Epithelial cell of proximal tubule (primary cell): ENCODE data around the gene UPK1B. TPM values are rescaled to one million over a fixed set of nuclear protein-coding genes. Genes with fewer than 3 reads are reported as not detected.
"Not testable (repeated sequence)": the region's sequence is repeated elsewhere in the genome, so short reads cannot be mapped to it uniquely, and the experiment has no call there.

Experiments
- DNase-seq: peaks from one replicate; pipeline ENCODE4 v3.0.0-alpha.2; 2011; ENCODE audit warnings: low read depth
- H3K4me3 ChIP-seq: 2 replicates; pipeline ENCODE4 v1.5.1; 2011; ENCODE audit warnings: low read depth, mild to moderate bottlenecking, low read length
- total RNA-seq: library from RNA; depleted of rRNA; stranded (reverse); fragments of >200 nt; gene quantifications from 2 replicates; pipeline ENCODE4 v1.2.3, GENCODE V29; 2015
- TF ChIP-seq, protein P1 (sequence below): conservative IDR thresholded peaks from 2 replicates; pipeline ENCODE4 v1.5.1; 2012; ENCODE audit warnings: low read depth, mild to moderate bottlenecking, low read length

The UPK1B gene
- total RNA-seq, 1 donor from 2014 or later, result 56.4 TPM

DNA sequence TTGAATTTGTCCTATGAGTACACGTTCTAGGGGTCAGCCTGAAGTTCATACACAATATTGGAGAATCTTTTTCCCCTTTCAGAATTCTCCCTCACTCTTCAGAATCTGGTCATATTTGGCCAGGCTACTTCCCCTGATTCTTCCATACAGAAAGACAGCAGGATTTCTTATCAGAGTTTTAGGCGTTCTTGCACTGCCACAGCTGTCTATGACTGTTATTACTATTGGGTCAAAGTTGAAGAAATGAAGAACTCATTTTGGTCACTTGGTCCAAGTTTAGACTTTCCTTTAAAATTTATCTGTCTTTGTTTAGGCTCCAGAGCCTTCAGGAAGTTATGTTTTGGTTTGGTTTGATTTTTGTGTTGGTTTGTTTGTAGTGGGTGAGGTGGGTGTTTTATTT, 15.4 kb upstream of the UPK1B start:
- DNase-seq, result no peak
- TF ChIP-seq, protein P1, sequence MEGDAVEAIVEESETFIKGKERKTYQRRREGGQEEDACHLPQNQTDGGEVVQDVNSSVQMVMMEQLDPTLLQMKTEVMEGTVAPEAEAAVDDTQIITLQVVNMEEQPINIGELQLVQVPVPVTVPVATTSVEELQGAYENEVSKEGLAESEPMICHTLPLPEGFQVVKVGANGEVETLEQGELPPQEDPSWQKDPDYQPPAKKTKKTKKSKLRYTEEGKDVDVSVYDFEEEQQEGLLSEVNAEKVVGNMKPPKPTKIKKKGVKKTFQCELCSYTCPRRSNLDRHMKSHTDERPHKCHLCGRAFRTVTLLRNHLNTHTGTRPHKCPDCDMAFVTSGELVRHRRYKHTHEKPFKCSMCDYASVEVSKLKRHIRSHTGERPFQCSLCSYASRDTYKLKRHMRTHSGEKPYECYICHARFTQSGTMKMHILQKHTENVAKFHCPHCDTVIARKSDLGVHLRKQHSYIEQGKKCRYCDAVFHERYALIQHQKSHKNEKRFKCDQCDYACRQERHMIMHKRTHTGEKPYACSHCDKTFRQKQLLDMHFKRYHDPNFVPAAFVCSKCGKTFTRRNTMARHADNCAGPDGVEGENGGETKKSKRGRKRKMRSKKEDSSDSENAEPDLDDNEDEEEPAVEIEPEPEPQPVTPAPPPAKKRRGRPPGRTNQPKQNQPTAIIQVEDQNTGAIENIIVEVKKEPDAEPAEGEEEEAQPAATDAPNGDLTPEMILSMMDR, result no peak
- no peak overlapping the region for H3K4me3 ChIP-seq

- TF ChIP-seq, protein P1, result no peak
- no peak for DNase-seq
- no peak overlapping the region for H3K4me3 ChIP-seq
These were observed 13.0 kb upstream of the UPK1B start for GRCh38 chr3:119160361-119160760.

DNA sequence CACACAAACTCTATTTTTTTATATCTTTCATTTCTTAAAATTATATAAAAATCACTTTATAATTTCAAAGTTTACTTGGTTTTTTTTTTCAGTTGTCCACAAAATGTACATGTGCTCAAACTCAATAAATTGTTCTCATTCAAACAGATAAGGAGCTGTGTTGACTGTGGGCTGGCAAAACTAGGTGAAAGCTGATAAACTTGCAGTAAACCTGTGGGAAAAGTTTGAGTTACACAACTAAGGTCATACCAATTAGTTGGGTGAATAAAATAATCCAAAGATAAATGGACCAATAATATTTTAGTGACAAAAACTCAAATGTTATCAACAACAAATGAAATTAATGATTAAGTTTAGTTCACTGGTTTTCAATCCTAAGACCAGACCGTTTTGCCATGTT, 12.6 kb upstream of the UPK1B start:
- TF ChIP-seq, protein P1, result no peak
- DNase-seq, result no peak
- no peak overlapping the region for H3K4me3 ChIP-seq

DNA sequence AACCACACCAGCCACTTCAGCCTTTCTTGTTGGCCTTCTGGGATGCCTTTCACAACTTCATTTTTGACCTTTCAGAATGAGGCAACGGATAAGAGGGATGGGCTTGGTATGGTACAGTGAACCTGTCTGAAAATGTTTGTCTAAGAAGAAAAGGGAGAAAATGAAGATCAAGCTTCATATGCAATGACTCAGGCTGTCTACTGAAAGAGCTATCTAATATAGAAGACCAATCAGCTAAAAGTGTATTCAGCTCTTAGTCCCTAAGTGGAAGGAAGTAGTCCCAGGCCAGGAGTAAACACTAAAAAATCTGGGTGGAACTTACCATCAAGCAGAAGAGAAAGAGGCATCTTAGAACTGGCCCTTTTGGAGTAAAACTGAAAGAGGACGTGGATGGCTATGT, 12.2 kb upstream of the UPK1B start:
- H3K4me3 ChIP-seq, result no peak overlapping the region
- DNase-seq, result no peak
- TF ChIP-seq, protein P1, result no peak

- not testable (repeated sequence) for H3K4me3 ChIP-seq, DNase-seq
These were observed 8.7 kb upstream of the UPK1B start for GRCh38 chr3:119164745-119165144.

- TF ChIP-seq, protein P1, result no peak
- no peak overlapping the region for H3K4me3 ChIP-seq
- no peak for DNase-seq
These were observed 2.6 kb upstream of the UPK1B start for GRCh38 chr3:119170821-119171220.

- peak; percentile 83 for DNase-seq
- TF ChIP-seq, protein P1, result no peak
- H3K4me3 ChIP-seq, result peak overlapping the region; percentile 23
These were observed 2.7 kb downstream of the UPK1B start for GRCh38 chr3:119175872-119176756.
